Glomerular endothelial cell (primary cell): ENCODE results near the gene RASEF. TPM values are rescaled to one million over a fixed set of nuclear protein-coding genes. Genes with fewer than 3 reads are reported as not detected.
A peak's percentile ranks its signal among the peaks of the same experiment; 100 is the strongest.
"Not testable (repeated sequence)": the region's sequence is repeated elsewhere in the genome, so short reads cannot be mapped to it uniquely, and the experiment has no call there.

Experiments used
- DNase-seq: peaks from one replicate; pipeline ENCODE4 v3.0.0-alpha.2; 2011; ENCODE audit warnings: low read depth, low spot score; ENCODE audit errors: extremely low read depth
- total RNA-seq: library from RNA; depleted of rRNA; stranded (reverse); fragments of >200 nt; gene quantifications from 2 replicates; pipeline ENCODE4 v1.2.3, GENCODE V29; 2015

RASEF gene
- total RNA-seq, 1 donor from 2014 or later = 0.06 TPM

DNA sequence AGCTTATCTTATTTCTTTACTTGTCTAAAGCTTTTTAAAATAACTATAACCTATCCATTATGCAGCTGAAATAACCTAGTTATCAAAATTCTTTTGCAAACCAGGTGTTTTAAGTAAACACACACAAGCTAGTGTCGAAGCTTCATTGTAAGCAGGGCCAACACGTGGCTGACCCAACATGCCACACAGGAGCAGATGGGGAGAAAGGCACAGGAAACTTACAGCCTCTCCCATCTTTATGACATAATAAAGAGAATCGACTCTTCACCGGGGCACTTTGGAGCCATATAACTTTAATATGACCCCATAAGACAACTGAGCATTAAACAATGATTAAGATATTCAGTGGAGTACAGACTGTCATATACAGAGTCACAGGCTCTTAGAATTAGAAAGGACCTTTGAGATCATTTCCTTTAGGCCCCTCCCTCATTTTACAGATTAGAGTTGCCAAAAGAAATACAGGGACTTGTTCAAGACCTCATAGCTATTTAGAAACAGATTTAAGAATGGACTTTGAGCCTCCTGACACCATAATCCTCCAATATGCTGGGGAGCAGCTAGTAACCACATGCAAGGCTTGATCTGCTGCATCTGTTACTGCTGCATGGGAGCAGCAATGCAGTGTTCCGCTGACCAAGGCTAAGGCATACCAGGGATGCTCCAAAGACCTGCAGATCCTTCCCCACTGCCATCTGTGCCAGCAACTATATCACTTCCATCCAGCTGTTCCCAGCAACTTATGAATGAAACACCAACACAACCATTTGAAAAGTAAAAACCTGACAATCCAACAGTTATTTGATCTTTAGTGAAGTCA lies 75.4 kb downstream of the RASEF start:
- no peak for DNase-seq

DNA sequence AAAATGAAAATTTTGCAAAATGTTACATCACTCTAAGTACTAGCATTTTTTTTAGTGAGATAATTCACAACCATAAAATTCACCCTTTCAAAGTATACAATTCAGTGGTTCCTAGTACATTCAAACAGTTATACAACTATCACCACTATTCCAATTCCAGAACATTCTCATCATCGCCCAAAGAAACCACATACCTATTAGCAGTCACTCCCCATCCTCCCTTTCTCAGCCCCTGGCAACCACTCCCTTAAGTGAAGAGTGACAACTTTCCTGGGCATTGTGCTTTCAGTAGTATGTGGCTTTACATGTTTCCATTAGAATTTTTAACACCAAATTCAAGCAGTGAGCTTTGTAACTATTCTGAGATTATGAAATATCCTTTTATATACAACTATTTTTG lies 81.4 kb downstream of the RASEF start:
- DNase-seq = no peak

DNA sequence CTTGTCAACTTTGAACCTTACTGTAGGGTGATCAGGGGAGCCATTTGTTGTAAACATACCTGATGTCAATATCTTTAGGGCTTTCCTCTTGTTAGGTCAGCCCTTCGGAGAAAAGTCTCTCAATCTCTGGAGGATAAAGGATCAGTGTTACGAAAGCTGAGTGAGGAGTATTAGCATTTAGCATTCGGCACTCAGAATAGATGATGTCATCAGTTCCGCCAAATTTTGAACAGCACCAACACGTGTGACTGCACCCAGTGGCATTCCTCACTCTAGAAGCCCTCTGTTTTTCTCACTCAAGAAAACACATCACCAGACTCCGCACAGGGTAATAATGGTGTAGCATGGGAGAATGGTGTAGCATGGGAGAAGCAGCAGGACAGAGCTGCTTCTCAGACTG lies 87.8 kb downstream of the RASEF start:
- DNase-seq = no peak

DNA sequence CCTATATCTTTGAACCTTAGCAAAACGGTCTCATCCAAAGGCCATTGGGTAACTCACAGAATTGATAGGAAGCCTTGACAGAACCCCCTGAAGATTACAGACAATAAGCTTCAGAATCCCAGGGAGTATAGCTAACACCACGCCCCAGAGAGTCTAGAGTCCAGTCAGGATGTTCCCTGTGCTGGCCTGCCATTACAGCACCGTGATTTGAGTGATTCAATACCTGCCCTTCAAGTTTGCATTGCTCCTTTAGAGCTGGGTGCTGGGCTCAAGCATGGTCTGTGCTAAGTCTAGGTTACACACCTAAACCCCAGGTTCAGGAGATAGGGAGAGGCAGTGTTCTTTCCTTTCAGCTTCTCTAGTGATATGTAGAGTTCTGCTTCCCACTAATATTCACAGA lies 90.5 kb downstream of the RASEF start:
- DNase-seq = no peak

DNA sequence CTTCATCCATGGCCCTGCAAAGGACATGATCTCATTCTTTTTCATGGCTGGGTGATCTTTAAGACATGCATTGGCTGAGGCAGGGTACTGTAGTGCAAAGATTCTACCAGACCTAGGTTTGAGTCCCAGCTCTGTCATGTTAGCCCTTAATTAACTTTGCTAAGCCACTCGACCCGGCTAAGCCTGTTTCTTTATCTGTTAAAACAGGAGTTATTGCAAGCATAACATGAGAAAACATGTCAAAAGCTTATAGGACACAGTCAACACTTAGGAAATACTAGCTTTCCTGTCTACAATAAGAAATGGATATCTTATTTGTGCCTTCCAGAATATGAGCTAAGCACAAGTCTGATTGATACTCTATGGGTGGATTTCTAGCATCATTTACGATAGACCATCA lies 92.6 kb downstream of the RASEF start:
- no peak for DNase-seq

DNA sequence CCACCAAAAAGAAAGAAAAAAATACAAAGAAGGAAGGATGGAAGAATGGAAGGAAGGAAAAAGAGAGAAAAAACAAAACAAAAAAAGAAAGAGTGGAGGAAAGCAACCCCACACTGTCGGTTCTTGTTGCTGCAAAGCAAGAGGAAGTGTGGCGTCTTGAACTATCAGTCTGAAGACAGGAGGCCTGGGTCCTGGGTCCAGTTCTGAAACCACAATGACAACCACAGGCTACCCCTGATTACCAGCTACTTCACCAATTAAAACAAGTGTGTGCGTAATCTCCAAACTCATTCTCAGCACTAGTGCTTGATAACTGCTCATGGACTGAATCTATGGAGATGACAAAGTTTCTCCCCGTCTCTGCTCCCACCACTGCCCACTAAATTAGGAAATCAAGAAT lies 93.7 kb downstream of the RASEF start:
- DNase-seq = no peak

DNA sequence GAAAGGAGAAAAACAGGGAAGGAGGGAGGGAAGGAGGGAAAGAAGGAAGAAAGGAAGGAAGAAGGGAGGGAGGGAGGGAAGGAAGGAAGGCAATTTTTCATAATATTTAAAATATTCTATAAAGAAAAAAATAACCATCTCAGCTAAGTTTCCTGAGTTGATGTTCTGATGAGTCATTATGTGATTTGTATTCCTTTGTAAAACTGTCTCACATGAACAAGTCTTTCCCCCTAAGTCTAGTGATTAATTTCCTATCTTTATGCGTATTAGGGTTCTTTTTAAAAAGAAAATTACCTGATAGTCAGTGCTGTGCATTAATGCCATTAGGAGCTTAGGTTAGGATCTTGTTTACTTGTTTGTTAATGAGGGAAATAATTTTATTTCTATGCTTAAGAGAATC lies 94.1 kb downstream of the RASEF start:
- DNase-seq = peak; percentile 4

DNA sequence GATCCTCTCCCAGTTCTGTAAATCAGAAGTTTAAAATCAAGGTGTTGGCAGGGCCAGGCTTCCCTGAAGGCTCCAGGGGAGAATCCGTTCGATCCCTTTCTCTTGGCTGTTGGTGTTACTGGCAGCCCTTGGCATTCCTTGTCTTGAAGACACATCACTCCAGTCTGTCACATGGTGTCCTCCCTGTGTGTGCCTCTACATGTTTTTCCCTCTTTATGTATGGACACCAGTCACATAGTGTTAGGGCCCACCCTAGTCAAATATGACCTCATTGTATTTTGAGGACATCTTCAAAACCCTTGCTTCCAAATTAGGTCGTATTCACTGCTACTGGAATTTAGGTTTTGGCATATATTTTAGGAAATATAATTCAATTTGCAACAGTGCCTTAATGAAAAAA lies 94.6 kb downstream of the RASEF start:
- DNase-seq = no peak

DNA sequence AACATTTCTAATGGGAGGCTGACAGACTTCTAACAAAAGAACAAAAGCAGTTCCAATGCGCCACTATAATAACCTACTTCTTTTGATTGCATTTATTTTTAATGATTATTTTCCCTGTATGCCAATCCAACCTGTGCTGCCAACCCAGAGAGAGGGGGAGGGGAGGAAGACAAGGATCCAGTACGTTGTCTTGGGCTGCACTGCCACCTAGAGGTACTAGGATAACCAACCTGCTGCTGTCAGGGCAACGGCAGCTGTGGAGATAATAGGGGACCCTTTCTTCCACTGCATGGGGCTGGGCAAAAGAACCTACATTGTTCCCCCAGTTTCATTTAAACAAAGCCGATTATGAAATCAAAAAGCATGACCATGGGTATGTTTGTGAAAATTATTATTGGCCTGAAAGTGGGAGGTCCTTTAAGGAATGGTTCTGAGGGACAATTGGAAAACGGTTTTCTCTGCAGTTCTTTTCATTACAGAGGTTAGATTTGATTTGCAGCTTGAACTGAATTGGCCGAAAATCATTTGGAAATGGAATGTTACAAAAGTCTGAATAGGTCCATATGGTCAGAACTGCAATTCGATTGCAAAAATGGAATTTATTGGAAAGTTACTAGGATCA lies 101.3 kb downstream of the RASEF start:
- peak; percentile 67 for DNase-seq

DNA sequence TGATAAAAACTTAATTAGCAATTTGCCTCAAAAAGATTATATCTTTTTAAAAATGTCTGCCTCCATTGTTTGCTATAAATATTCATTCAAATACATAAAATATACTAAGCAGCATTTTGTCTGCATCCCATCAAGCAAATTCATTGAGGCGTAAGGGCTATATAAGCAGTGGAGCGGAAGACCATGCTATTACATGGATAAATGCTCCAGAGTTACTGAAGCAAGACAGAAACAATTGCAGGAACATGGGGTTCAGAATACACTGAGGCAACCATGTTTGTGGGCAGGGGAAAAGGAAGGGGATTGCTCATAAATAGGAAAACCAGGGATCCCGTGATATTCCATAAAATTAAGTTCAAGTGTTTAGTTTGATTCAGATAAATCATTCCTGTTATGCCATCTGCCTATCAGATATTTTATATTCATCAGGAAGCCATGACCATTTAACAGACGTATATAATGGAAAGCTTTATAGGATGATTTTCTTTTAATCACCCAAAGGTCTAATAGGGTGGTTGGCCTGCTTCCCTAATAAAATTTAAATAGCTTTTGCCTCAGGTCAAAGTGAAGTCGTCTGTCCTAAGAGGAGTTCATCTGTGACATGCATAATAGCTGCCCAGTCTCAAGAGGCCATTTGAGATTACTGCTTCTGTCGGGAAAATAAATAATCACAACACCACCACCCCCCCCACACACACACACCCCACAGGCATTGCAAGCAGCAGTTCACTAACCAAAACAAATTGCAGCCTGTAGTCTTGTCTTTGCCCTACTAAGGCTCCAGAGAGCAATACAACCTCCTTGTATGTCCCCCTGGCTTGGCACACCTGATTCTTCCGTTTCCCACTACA lies 105.2 kb downstream of the RASEF start:
- no peak for DNase-seq

DNA sequence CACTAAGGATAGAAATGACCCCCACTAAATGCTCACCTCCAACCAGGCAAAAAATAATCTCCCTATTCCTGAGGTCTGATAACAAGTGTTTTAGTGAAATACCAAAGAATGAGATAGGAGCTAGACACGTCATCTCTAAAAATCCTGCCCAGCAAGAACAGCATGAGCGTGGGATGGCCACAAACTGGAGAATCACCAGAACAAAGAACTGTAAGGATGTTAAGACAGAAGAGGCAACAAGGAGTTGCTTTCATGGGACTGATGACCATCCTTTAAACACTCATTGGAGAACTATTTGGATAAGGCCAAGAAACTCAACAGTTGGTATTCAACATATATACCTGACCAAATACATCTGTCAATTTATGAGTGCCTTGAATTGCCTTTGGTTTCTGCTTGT lies 113.7 kb downstream of the RASEF start:
- no peak for DNase-seq

DNA sequence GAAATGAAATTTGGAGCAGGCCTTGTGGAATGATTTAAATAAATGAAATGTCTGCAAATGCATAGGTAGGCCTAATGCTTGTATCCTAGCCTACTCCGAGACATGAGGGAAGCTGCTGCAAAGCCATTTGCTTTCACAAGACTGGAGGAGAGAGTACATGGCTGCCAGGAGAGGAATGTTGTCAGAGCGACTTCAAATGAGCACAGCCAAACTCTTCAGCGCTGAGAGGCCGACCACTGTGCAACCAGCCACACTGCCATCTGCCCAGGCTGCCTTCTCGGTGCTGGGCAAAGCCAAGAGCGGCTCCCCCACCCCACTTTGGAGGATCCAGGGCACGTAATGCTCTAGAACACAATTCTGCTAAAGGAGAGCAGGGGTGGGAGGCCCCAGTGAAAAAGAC lies 122.6 kb downstream of the RASEF start:
- no peak for DNase-seq

DNA sequence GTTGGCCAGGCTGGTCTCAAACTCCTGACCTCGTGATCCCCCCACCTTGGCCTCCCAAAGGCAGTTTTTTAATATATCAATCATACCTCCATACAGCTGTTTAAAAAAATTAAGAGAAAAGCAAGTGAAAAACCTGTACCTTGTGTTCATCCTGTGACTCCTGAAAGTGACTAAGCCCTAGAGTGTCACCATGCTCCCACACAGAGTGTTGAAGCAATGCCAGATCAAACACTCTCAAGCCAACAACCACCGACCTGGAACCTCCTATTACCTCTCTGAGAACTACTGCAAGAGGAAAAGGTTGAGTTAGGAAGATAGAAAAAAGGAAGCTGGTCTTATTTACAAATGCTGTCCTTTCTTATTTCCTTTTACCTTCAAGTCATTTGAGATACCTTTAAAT lies 123.5 kb downstream of the RASEF start:
- DNase-seq = no peak

DNA sequence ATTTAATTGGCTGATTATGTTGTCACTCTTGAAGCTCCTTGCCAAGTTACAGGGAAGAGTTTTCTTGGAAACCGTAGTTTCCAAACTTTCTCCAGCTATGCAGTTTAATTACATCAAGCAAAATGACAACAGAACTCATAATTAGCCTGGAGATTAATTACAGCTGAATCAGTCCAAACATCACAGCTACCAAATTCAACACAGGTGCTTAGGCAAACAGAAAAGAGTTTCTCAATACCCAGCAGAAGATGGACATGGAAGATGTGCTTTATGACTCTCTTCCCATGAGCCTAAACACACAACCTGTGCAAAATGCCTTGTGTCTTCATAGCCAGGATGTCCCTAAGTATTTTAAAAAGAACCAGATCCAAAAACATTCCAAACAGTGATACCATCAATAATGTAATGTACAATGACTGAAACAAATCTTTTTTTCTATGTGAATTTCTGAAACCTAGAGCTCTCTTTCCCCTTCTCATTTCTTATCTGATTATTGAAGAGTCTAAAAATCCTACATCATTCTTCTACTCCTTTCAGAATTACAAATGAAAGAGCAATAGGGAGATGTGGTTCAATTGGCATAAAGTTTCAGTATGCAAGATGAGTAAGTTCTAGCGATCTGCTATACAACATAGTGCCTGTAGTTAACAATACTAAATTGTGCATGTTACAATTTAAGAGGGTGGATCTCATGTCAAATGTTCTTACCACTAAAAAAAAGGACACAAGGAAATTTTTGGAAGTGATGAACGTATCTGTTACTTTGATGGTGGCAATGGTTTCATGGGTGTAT lies 124.3 kb downstream of the RASEF start:
- DNase-seq = no peak

DNA sequence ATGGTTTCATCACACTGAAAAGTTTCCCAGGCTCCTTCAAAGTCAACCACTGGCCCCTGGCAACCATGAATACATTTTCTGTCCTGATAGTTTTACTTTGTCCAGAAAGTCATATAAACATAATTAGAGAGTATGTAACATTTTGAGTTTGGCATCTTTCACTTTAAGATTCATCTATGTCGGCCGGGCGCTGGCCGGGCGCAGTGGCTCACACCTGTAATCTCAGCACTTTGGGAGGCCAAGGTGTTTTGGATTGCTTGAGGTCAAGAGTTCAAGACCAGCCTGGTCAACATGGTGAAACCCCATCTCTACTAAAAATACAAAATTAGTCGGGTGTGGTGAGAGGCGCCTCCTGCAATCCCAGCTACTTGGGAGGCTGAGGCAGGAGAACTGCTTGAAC lies 126.4 kb downstream of the RASEF start:
- not testable (repeated sequence) for DNase-seq

DNA sequence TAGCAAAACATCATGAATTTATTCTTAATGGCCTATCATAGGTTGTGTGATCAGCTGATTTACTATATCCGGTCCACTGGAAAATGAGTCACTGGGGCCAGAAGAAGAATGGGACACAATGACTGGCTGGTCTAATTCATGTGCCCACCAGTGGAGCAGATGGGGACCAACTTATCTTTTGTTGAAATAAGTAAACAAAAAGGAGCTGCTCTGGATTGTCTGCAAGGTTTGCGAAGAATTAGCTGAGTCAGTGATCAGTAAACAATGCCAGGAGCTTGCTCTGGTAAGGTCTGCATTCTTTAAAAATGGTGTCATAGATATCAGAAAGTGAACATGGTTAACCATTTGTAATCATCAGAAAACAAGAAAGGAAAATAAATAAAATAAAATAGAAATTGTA lies 128.0 kb downstream of the RASEF start:
- DNase-seq = peak; percentile 80

DNA sequence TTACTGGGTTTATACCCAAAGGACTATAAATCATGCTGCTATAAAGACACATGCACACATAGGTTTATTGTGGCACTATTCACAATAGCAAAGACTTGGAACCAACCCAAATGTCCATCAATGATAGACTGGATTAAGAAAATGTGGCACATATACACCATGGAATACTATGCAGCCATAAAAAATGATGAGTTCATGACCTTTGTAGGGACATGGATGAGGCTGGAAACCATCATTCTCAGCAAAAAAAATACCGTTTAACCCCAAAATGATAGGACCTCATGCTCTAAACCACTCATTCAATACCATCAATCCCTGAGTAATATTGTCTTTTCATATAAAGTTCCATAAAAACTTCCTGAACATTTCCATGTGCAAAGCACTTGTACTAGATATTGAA lies 128.9 kb downstream of the RASEF start:
- DNase-seq = not testable (repeated sequence)

DNA sequence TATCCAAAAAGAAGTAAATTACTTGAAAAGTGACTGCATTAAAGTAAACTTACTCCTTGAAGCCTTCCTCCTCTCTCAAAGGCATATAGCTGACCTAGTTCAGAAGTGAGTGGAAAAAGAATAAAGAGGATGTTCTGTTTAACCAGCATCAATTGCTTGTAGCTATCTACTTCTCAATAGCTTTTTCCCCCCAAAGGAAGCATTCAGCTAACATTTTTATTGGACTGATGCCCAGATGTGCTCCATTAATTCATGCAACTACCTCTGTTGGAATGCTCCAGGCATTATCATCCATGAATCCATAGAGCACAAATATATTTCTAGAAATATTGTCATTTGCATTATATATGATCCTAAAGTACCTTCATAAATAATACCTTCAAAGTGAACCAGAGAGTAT lies 132.8 kb downstream of the RASEF start:
- no peak for DNase-seq
